ENCODE results near the gene HES5. TPM values are rescaled to one million over a fixed set of nuclear protein-coding genes. Genes with fewer than 3 reads are reported as not detected.
"Not testable (repeated sequence)": the region's sequence is repeated elsewhere in the genome, so short reads cannot be mapped to it uniquely, and the experiment has no call there.

Gene HES5, protein sequence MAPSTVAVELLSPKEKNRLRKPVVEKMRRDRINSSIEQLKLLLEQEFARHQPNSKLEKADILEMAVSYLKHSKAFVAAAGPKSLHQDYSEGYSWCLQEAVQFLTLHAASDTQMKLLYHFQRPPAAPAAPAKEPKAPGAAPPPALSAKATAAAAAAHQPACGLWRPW
- 10 to 100 TPM in 2 of 4 donors, 1 to 10 TPM in 2; 8.1 to 32.5 (median 9.6) TPM for total RNA-seq

DNA sequence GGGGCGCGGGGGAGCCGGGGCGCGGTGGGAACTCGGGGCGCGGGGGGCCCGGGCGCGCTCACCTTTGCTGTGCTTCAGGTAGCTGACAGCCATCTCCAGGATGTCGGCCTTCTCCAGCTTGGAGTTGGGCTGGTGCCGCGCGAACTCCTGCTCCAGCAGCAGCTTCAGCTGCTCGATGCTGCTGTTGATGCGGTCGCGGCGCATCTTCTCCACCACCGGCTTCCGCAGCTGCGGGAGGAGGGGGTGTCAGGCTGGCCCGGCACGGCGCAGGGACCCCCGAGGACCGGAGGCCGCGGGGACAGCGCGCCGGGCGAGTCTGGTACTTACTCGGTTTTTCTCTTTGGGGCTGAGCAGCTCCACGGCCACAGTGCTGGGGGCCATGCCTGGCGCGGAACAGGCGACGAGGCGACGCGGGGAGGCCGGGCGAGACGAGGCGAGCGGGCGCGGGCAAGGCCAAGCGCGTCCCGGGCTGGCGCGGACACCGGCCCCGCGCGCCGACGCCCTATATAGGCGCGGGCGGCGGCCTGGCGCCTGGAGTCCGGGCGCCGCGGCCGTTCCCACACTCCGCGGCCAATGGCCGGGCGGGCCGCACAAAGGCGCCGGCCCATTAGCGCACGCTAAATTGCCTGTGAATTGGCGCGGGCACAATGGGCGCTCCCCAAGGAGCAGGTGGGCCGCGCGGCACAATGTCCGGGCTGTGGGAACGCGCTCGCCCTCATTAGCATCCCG lies at the start of gene HES5:
HES5 (minus strand) TSS at position 480 of the 729 bp plus-strand sequence; CDS start at position 381, 99 bp downstream.
- intact Hi-C loops (cut with DNase I; ENCODE audit: low total_unique reads): no loop called here
- DNase-seq (ENCODE audit: low spot score in 2 of 2): no peak
- no peak within 1 kb of the TSS for H3K4me3 ChIP-seq (ENCODE audit: low read depth, poor library complexity, severe bottlenecking)
- TF ChIP-seq, protein P1, sequence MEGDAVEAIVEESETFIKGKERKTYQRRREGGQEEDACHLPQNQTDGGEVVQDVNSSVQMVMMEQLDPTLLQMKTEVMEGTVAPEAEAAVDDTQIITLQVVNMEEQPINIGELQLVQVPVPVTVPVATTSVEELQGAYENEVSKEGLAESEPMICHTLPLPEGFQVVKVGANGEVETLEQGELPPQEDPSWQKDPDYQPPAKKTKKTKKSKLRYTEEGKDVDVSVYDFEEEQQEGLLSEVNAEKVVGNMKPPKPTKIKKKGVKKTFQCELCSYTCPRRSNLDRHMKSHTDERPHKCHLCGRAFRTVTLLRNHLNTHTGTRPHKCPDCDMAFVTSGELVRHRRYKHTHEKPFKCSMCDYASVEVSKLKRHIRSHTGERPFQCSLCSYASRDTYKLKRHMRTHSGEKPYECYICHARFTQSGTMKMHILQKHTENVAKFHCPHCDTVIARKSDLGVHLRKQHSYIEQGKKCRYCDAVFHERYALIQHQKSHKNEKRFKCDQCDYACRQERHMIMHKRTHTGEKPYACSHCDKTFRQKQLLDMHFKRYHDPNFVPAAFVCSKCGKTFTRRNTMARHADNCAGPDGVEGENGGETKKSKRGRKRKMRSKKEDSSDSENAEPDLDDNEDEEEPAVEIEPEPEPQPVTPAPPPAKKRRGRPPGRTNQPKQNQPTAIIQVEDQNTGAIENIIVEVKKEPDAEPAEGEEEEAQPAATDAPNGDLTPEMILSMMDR (IDR thresholded peaks at IDR 0.05): no peak
- no peak for TF ChIP-seq POLR2A (IDR thresholded peaks at IDR 0.05)
- 1% methylated on average over 30 of the region's 91 CpGs for WGBS, 2 donors

DNA sequence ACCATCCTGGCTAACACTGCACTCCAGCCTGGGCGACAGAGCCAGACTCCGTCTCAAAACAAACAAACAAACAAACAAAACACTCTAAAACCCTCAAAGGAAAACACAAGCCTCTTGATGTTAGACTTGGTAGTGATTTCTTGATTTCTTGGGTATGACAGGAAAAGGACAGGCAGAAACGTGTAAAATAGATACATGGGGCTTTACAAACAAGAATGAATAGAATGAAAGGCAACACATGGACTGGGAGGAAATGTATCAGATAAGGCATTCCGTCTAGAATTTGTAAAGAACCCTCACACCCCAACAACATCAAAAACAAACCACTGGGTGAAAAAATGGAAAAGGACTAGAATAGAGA lies 48.7 kb upstream of the HES5 start:
- intact Hi-C loops (cut with DNase I; ENCODE audit: low total_unique reads): no loop called here
- DNase-seq (ENCODE audit: low spot score in 2 of 2): no peak
- WGBS, 2 donors: 54 to 70% methylated on average over 4 of the region's 4 CpGs
- TF ChIP-seq, protein P1 (IDR thresholded peaks at IDR 0.05): no peak
- TF ChIP-seq POLR2A (IDR thresholded peaks at IDR 0.05): no peak
- H3K4me3 ChIP-seq (ENCODE audit: low read depth, poor library complexity, severe bottlenecking): no peak overlapping the region

DNA sequence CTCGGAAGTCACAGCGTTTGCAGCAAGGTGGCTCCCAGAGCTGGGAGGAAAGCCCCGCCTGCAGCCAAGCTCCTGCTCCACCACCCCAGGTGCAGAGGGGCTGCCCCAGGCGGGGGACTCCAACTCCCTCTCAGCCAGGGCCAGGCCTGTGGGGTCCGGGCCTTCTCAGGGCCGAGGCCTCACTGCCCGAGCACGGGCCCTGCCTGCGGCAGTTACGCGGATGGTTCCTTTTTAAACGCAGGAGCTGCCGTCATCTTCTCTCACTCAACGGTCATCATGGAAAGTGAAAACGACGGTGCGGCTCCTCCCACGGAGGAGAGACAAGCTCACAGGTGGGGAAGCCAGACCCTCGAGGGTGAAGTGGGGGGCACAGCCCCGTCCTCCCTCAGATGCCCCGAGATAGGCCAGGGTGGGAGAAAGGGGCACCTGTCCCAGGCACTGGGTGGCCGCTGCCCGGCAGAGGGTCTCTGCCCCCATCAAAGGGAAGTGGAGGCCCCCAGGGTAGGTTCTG lies 47.6 kb upstream of the HES5 start:
- H3K4me3 ChIP-seq (ENCODE audit: low read depth, poor library complexity, severe bottlenecking); intact Hi-C loops (cut with DNase I; ENCODE audit: low total_unique reads); DNase-seq (ENCODE audit: low spot score in 2 of 2): not testable (repeated sequence)
- 59 to 68% methylated on average over 20 to 23 of the region's 23 CpGs for WGBS, 2 donors

DNA sequence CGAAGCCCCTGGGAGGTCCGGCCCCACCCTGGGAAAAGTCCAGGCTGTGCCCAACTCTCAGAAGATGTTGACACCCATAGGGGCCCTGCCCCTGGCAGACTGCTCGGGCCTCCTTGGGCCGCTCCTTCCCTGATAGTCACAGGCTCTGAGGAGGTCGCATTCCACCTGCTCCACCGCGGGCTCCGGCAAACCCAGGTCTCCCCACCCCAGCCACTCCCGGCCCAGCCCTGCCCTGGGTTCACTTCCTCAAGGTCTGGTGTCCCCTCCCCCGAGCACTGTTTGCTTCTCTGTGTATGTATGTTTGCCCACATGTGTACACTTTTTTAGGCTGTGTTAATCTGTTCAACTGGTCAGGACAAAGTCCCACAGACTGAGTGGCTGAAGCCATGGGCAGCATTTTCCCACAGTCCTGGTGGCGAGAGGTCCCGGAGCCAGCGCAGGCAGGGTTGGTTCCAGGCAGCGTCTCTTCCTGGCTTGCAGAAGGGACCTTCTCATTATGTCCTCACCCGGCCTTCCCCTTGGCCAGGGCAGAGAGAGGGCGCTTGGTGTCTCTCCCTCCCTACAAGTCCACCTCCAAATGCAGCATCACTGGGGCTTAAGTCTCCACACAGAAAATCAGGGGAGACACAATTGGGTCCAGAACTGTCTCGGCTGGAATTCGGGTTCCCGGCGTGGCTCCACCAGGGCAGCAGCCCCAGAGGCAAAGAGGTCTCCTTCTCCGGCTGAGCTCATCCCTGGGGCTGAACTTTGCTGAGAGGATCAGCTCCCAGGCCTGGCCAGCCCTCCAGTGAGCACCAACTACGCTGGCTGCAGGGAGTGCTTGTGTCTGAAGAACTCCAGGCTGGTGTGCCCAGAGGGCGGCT lies 46.0 kb upstream of the HES5 start:
- 73 to 75% methylated on average over 19 to 21 of the region's 23 CpGs for WGBS, 2 donors
- TF ChIP-seq POLR2A (IDR thresholded peaks at IDR 0.05): no peak
- TF ChIP-seq, protein P1 (IDR thresholded peaks at IDR 0.05): no peak
- peak in 1 of 2 donors; percentile 87 for DNase-seq (ENCODE audit: low spot score in 2 of 2)

DNA sequence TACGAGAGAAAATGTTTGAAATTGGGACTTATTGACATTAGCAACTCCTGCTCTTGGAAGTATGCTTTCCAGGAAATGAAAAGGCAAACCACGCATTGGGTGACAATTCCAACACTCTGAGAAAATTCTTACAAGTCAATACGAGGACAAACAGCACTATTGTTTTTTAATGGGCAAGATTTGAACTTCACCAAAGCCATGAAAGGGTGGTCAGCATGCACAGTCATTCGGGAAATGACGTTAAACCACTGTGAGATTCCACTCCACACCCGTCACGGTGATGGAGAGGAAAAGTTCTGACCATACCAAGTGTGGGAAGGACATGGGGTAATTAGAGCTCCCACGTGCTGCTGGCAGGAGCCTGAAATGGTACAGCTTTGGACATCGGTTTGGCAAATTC lies 44.3 kb upstream of the HES5 start:
- TF ChIP-seq, protein P1 (IDR thresholded peaks at IDR 0.05): no peak
- no peak for TF ChIP-seq POLR2A (IDR thresholded peaks at IDR 0.05)
- intact Hi-C loops (cut with DNase I; ENCODE audit: low total_unique reads): no loop called here
- 84 to 85% methylated on average over 9 of the region's 9 CpGs for WGBS, 2 donors
- no peak for DNase-seq (ENCODE audit: low spot score in 2 of 2)
- no peak overlapping the region for H3K4me3 ChIP-seq (ENCODE audit: low read depth, poor library complexity, severe bottlenecking)

More for the DNA sequence above, 46.0 kb upstream of the HES5 start:
- intact Hi-C loops (cut with DNase I; ENCODE audit: low total_unique reads): no loop called here
- H3K4me3 ChIP-seq (ENCODE audit: low read depth, poor library complexity, severe bottlenecking): no peak overlapping the region
